Karpas-422 (cell line): ENCODE results near the gene UBAC1. TPM values are rescaled to one million over a fixed set of nuclear protein-coding genes. Genes with fewer than 3 reads are reported as not detected.
A peak's percentile ranks its signal among the peaks of the same experiment; 100 is the strongest.

ENCODE experiments used
- DNase-seq: peaks from one replicate; pipeline ENCODE4 v3.0.0-alpha.2; 2015
- H2AFZ ChIP-seq: fragments of 200-600 bp; sonication (generic); 2 replicates; pipeline ENCODE4 v1.6.1; 2014; ENCODE audit warnings: antibody characterized with exemption, low read length, mixed read lengths
- H3K27ac ChIP-seq: fragments of 200-600 bp; sonication (generic); 2 replicates; pipeline ENCODE4 v1.5.1; 2014; ENCODE audit warnings: mild to moderate bottlenecking, low read length, moderate library complexity
- H3K27me3 ChIP-seq: fragments of 200-600 bp; sonication (generic); 2 replicates; pipeline ENCODE4 v1.6.1; 2014; ENCODE audit warnings: low read length, mixed read lengths
- H3K36me3 ChIP-seq: fragments of 200-600 bp; sonication (generic); 2 replicates; pipeline ENCODE4 v1.6.1; 2014; ENCODE audit warnings: low read length, mixed read lengths; ENCODE audit not compliant: insufficient read depth
- H3K4me1 ChIP-seq: fragments of 200-600 bp; sonication (generic); 2 replicates; pipeline ENCODE4 v1.6.1; 2014; ENCODE audit warnings: mild to moderate bottlenecking, low read length, mixed read lengths
- H3K4me2 ChIP-seq: fragments of 200-600 bp; sonication (generic); 2 replicates; pipeline ENCODE4 v1.6.1; 2014; ENCODE audit warnings: low read length, low read depth, mild to moderate bottlenecking; ENCODE audit not compliant: poor library complexity, severe bottlenecking
- H3K4me3 ChIP-seq: fragments of 200-600 bp; sonication (generic); 2 replicates; pipeline ENCODE4 v1.5.1; 2014; ENCODE audit warnings: mild to moderate bottlenecking, antibody characterized with exemption, low read length, mixed read lengths
- H3K79me2 ChIP-seq: fragments of 200-600 bp; sonication (generic); 2 replicates; pipeline ENCODE4 v1.6.1; 2014; ENCODE audit warnings: mild to moderate bottlenecking, low read length, mixed read lengths
- H3K9ac ChIP-seq: fragments of 200-600 bp; sonication (generic); 2 replicates; pipeline ENCODE4 v1.6.0; 2014; ENCODE audit warnings: low read length
- H3K9me2 ChIP-seq: fragments of 200-600 bp; sonication (generic), shearing (Covaris generic); replicated peaks from 2 replicates; pipeline ENCODE4 v1.6.0; 2014; ENCODE audit warnings: mild to moderate bottlenecking, low read length, moderate library complexity; ENCODE audit not compliant: insufficient read depth
- H3K9me3 ChIP-seq: fragments of 300-700, 200-600 bp; sonication (generic); 2 replicates; pipeline ENCODE4 v1.6.1; 2014; ENCODE audit warnings: low read length, mixed read lengths
- H4K20me1 ChIP-seq: fragments of 200-600 bp; sonication (generic); 2 replicates; pipeline ENCODE4 v1.6.1; 2014; ENCODE audit warnings: mild to moderate bottlenecking, antibody characterized with exemption, low read length, low read depth; ENCODE audit not compliant: insufficient read depth
- total RNA-seq: library from RNA; depleted of rRNA; stranded (reverse); fragments of >200 nt; shearing (Covaris generic); gene quantifications from 2 replicates; pipeline ENCODE4 v1.2.3, GENCODE V29; 2014; ENCODE audit warnings: low replicate concordance; rRNA removed

Gene UBAC1, protein sequence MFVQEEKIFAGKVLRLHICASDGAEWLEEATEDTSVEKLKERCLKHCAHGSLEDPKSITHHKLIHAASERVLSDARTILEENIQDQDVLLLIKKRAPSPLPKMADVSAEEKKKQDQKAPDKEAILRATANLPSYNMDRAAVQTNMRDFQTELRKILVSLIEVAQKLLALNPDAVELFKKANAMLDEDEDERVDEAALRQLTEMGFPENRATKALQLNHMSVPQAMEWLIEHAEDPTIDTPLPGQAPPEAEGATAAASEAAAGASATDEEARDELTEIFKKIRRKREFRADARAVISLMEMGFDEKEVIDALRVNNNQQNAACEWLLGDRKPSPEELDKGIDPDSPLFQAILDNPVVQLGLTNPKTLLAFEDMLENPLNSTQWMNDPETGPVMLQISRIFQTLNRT
- total RNA-seq, result 32.1 and 56.9 TPM in 2 replicates

DNA sequence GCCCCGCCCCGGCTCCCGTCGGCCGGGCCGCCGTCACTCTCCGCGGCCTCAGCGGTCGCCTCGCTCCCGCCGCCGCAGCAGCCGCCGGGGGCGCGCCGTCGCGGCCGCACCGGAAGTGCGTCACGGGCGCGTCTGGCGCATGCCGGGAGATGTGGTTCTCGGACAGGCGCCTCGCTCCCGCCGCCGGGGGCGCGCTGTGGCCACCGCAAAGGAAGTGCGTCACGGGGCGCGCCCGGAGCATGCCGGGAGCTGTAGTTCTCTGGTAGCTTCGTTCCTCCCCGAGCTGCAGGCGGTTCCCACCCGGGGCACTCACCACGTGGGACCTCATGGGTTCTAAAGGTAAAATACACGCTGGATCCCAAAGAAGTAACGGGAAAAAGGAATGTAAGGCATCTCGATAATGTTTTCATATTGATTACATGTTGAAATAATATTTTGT lies at the start of gene UBAC1:
Gene UBAC1, minus strand, starts transcription at position 97 of the 439 bp plus-strand sequence. CDS start 211 bp downstream, outside the sequence.
- Histone ChIP-seq H3K9me2 (no peaks in the 10 kb centered on the region), H4K20me1 (0 out of 2 replicates have a peak, but pooled peaks cover 7% of the 10 kb centered on the region), H3K36me3 (0 out of 2 replicates have a peak, but pooled peaks cover 5% of the 10 kb centered on the region), H3K27me3 (no peaks in the 10 kb centered on the region), H2AFZ (peak within 1 kb of the TSS; percentile 30; the same call in 1 of the 2 replicates), H3K4me3 (peak within 1 kb of the TSS; percentile 98), H3K79me2 (peaks cover 47% of the 10 kb centered on the region), H3K9ac (peak within 1 kb of the TSS; percentile 95), H3K9me3 (no peaks in the 10 kb centered on the region), H3K4me2 (peak within 1 kb of the TSS; percentile 84), H3K27ac (peak within 1 kb of the TSS; percentile 49; the same call in 1 of the 2 replicates), H3K4me1 (peaks cover 22% of the 10 kb centered on the region)
- DNase-seq, result peak; percentile 99

DNA sequence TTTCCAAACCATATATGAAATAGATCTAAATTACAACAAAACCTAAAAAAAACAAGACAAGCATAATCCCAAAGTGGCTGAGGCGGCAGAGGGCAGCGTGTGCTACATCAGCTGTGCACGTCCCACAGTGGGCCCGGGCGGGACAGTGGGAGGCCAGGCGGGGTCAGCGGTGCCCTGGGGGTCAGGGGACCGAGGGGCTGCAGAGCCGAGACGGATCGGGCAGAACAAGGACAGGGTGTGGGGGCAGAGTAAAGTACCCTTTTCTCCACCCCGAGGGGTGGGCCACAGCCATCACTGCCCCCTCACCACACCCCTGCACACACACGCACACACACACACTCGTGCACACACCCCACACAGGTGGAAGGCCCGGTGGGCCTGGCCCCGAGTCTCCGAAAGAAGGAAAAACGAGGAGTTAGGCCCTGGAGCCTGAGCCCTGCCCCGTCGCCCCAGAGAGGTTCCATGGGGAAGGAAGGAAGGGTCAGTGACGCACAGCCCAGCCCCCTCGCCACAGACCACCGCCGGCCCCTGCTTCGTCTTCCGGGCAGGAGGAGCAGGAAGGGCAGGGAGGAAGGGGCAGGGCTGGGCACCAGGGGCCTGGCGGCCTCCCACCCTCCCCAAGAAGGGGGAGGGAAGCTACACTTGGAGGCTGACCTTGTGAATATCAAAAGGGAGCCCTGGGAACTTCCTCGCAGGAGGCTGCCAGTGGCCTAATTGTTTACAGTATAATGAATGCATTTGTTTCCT lies 49.6 kb upstream of the UBAC1 start:
- no peaks in the 10 kb centered on the region for H3K36me3 ChIP-seq
- H3K9ac ChIP-seq, result no peak overlapping the region
- H3K4me1 ChIP-seq, result peaks cover 57% of the 10 kb centered on the region
- H3K27me3 ChIP-seq, result no peaks in the 10 kb centered on the region
- H3K9me2 ChIP-seq, result no peaks in the 10 kb centered on the region
- no peaks in the 10 kb centered on the region; the same call in 1 of the 2 replicates for H3K9me3 ChIP-seq
- H3K27ac ChIP-seq, result no peak overlapping the region
- H3K4me3 ChIP-seq, result no peak overlapping the region
- no peaks in the 10 kb centered on the region for H3K79me2 ChIP-seq
- no peaks in the 10 kb centered on the region for H4K20me1 ChIP-seq
- H3K4me2 ChIP-seq, result no peak overlapping the region
- DNase-seq, result no peak
- no peak overlapping the region for H2AFZ ChIP-seq

DNA sequence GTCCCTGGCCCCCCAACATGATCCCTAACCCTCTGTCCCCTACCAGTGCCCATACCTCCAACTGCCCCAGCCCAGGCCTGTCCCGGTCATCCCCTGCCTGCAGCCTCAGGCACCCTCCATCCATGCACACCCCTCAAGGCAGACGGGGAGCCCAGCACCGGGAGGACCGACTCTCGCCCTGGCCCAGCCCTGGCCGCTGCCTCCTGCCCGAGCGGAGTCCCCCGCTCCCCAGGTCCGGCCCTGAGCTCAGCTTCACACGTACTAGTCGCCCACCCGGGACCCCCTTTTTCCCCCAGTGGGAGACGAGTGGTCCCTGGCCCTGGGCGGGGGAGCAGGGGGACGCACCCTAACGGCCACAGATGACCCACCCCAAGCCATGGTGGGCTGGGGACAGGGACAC lies 49.0 kb upstream of the UBAC1 start:
- Histone ChIP-seq H3K79me2 (no peaks in the 10 kb centered on the region), H3K9me2 (no peaks in the 10 kb centered on the region), H3K27ac (no peak overlapping the region), H2AFZ (no peak overlapping the region), H3K4me1 (peaks cover 57% of the 10 kb centered on the region), H3K4me3 (no peak overlapping the region), H3K36me3 (no peaks in the 10 kb centered on the region), H3K9ac (no peak overlapping the region), H4K20me1 (no peaks in the 10 kb centered on the region), H3K27me3 (no peaks in the 10 kb centered on the region), H3K9me3 (no peaks in the 10 kb centered on the region; the same call in 1 of the 2 replicates), H3K4me2 (no peak overlapping the region)
- no peak for DNase-seq

DNA sequence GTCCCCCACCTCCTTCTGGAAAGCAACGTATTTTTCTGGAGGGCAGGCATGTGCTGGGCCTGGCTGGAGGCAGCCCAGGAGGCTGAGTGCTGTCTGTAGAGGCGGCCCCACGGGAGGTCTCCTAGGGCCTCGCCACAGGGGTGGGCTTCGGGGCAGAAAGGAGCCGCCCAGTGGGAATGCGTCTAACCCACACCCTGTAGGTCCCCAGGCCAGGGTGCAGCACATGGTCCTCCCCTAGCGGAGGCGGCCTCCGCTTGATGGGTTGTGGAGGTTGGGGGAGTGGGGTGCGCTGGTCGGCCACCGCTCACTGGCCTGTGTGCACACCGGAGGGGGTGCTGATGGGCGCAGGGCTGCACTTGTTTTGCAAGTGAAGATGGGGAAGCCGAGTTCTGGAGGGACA lies 48.3 kb upstream of the UBAC1 start:
- Histone ChIP-seq H3K4me1 (peaks cover 57% of the 10 kb centered on the region), H3K9me2 (no peaks in the 10 kb centered on the region), H3K9ac (peak overlapping the region; percentile 22; the same call in 1 of the 2 replicates), H4K20me1 (no peaks in the 10 kb centered on the region), H3K4me3 (peak overlapping the region; percentile 30; the same call in 1 of the 2 replicates), H3K27ac (no peak overlapping the region), H3K79me2 (no peaks in the 10 kb centered on the region), H3K27me3 (no peaks in the 10 kb centered on the region), H3K4me2 (peak overlapping the region; percentile 53), H3K9me3 (no peaks in the 10 kb centered on the region; the same call in 1 of the 2 replicates), H3K36me3 (no peaks in the 10 kb centered on the region), H2AFZ (no peak overlapping the region)
- no peak for DNase-seq

- H3K9me3 ChIP-seq, result no peaks in the 10 kb centered on the region; the same call in 1 of the 2 replicates
- H3K9me2 ChIP-seq, result no peaks in the 10 kb centered on the region
- peak overlapping the region; percentile 30; the same call in 1 of the 2 replicates for H3K4me3 ChIP-seq
- no peak overlapping the region for H3K9ac ChIP-seq
- H3K4me1 ChIP-seq, result peaks cover 55% of the 10 kb centered on the region
- no peak overlapping the region for H3K27ac ChIP-seq
- no peaks in the 10 kb centered on the region for H3K79me2 ChIP-seq
- H3K36me3 ChIP-seq, result no peaks in the 10 kb centered on the region
- H4K20me1 ChIP-seq, result no peaks in the 10 kb centered on the region
- peak overlapping the region; percentile 53 for H3K4me2 ChIP-seq
- H2AFZ ChIP-seq, result no peak overlapping the region
- no peaks in the 10 kb centered on the region for H3K27me3 ChIP-seq
- no peak for DNase-seq
Measured at GRCh38 chr9:136008693-136008997, 47.5 kb upstream of the UBAC1 start.

- Histone ChIP-seq H3K4me1 (peaks cover 50% of the 10 kb centered on the region), H3K36me3 (no peaks in the 10 kb centered on the region), H3K27ac (no peak overlapping the region), H4K20me1 (no peaks in the 10 kb centered on the region), H3K27me3 (no peaks in the 10 kb centered on the region), H3K9me3 (no peaks in the 10 kb centered on the region; the same call in 1 of the 2 replicates), H3K79me2 (no peaks in the 10 kb centered on the region), H3K4me3 (no peak overlapping the region), H3K4me2 (no peak overlapping the region), H3K9me2 (no peaks in the 10 kb centered on the region), H2AFZ (no peak overlapping the region), H3K9ac (no peak overlapping the region)
- no peak for DNase-seq
Measured at GRCh38 chr9:136007934-136008692, 46.9 kb upstream of the UBAC1 start.

GRCh38 chr9:136007276-136007933 lies 46.2 kb upstream of the UBAC1 start:
- Histone ChIP-seq H3K4me1 (peaks cover 43% of the 10 kb centered on the region), H3K79me2 (no peaks in the 10 kb centered on the region), H3K4me2 (no peak overlapping the region), H3K4me3 (no peak overlapping the region), H2AFZ (no peak overlapping the region), H4K20me1 (no peaks in the 10 kb centered on the region), H3K36me3 (no peaks in the 10 kb centered on the region), H3K9me3 (no peaks in the 10 kb centered on the region), H3K27me3 (no peaks in the 10 kb centered on the region), H3K9ac (no peak overlapping the region), H3K27ac (no peak overlapping the region), H3K9me2 (no peaks in the 10 kb centered on the region)
- DNase-seq, result no peak
